Fibroblast of the aortic adventitia (primary cell): ENCODE measurements around the gene DNAJA2. TPM values are rescaled to one million over a fixed set of nuclear protein-coding genes. Genes with fewer than 3 reads are reported as not detected.

Source experiments
- DNase-seq: peaks from one replicate; pipeline ENCODE4 v3.0.0-alpha.2; 2010; ENCODE audit warnings: low read depth
- H3K4me3 ChIP-seq: 2 replicates; pipeline ENCODE4 v1.5.1; 2011; ENCODE audit warnings: low read depth, mild to moderate bottlenecking, control low read depth, low read length, moderate library complexity
- total RNA-seq: library from RNA; depleted of rRNA; stranded (reverse); fragments of >200 nt; gene quantifications from 2 replicates; pipeline ENCODE4 v1.2.3, GENCODE V29; 2012; ENCODE audit warnings: low replicate concordance
- TF ChIP-seq, protein P1 (sequence below): IDR thresholded peaks from 2 replicates; pipeline ENCODE4 v1.5.1; 2011; ENCODE audit warnings: mild to moderate bottlenecking, low read length, control low read depth, inconsistent platforms; ENCODE audit not compliant: insufficient read depth

DNAJA2 gene
- total RNA-seq, 1 donor = 66.9 TPM

DNA sequence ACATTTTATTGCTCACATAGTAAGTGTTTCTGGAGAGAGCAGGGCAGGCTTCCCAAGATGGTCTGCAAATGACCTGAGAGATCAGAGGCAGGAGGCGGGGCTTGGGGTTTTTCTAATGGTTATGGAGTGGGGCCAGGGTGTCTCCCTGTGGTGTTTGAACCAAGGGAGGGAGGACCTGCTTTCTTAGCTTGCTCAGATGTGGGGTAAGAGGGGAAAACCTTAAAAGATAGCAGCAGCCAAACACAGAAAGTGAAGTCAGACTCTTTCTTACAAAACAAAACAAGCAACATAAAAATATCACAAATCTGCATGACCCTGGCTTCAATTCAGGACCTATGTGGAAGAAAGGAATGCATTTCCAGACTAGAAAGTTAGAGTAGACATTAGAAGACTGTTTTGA is 22.9 kb upstream of the DNAJA2 start:
- TF ChIP-seq, protein P1, sequence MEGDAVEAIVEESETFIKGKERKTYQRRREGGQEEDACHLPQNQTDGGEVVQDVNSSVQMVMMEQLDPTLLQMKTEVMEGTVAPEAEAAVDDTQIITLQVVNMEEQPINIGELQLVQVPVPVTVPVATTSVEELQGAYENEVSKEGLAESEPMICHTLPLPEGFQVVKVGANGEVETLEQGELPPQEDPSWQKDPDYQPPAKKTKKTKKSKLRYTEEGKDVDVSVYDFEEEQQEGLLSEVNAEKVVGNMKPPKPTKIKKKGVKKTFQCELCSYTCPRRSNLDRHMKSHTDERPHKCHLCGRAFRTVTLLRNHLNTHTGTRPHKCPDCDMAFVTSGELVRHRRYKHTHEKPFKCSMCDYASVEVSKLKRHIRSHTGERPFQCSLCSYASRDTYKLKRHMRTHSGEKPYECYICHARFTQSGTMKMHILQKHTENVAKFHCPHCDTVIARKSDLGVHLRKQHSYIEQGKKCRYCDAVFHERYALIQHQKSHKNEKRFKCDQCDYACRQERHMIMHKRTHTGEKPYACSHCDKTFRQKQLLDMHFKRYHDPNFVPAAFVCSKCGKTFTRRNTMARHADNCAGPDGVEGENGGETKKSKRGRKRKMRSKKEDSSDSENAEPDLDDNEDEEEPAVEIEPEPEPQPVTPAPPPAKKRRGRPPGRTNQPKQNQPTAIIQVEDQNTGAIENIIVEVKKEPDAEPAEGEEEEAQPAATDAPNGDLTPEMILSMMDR = no peak
- no peak overlapping the region for H3K4me3 ChIP-seq
- peak; percentile 11 for DNase-seq

DNA sequence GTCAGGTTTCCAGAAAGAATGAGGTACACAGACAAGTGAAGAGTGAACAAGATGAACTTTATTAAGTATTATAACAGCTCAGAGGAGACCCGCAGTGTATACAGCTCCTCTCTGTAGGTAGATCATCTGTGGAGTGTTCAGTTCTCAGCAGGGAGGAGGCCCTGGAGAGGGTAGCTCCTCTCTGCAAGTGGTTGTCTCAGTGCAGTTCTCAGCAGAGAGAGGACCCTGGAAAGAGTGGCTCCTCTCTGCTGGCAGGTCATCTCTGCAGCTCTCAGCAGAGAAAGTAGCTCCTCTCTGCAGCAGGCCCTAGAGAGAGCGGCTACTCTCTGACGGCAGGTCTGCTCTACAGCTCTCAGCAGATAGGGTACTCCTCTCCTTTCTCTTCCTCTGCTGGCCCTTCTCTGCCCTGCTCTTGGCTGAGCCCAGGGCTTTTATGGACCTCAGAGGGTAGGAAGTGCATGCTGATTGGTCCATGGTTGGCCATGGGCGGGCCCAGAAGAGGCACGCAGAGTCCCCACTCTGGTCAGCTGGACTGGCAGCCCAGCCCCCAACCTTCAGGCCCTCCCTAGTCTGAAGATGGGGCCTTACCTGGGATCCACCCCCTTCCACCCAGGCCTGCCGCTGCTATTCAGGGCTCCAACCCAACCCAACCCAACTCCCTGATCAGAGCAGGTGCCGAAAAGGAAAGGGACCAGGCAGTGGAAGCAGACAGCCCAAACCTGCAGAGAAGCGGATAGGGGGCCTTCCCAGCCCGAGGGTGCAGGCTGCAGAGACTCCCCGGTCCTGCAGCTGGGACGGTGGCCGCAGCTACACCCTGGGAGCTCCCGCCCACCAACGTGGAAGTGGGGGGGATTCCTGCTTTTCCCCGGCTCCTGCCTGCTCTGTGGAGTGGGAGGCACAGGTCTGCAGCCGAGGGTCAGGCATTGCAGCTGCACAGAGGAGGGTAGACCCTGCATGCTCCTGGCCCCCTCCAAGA is 18.5 kb upstream of the DNAJA2 start:
- H3K4me3 ChIP-seq = no peak overlapping the region
- no peak for DNase-seq
- TF ChIP-seq, protein P1 = no peak

DNA sequence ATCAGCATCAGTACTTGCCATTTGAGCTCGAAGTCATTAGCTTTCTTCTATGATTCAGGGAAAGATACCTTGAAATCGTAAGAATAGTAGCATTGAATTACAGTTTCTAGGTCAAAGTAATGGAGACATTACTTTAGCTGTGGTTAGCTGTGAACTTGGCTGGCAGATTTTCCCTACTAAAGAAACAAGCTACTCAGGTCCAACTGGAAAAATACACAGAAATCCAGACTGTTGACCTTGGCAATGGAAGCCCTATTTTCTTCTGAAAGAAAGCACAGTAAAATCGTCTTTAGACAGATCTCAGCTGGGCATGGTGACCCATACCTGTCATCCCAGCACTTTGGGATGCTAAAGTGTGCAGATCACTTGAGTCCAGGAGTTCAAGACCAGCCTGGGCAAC is 13.4 kb upstream of the DNAJA2 start:
- DNase-seq = peak; percentile 39
- TF ChIP-seq, protein P1 = no peak
- H3K4me3 ChIP-seq = no peak overlapping the region

DNA sequence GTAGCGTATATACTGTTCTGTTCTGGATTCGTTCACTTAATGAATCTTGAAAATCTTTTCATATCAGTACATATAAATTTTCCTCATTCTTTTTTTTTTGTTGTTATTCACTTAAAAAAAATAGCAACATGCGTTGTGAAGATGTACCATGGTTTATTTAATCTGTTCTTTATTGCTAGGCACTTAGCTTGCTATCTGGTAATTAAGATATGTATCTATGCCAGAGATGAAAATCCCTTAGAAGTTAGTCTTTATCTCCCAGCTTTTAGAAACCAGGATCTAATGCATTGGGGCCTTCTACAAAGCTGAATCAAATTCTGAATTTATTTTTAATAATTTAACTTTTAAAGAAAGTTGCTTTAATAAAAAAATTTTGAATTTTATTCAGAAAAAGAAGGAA is 13.0 kb upstream of the DNAJA2 start:
- H3K4me3 ChIP-seq = no peak overlapping the region
- DNase-seq = no peak
- TF ChIP-seq, protein P1 = no peak

DNA sequence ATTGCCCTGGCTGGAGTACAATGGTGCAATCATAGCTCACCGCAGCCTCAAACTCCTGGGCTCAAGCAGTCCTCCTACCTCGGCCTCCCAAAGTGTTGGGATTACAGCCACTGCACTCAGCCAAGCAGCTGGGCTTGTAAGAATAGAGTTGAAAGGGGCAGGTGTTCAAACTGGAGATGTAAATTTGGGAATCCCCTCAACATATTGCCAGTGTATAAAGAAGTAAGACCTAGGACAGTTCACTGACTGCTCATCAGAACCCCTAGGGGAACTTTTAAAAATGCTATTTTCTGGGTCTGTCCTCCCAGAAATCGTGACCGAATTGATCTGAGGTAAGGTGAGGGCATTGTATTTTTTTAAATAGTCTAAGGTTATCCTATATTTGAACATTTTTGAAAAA is 8.9 kb upstream of the DNAJA2 start:
- TF ChIP-seq, protein P1 = no peak
- no peak overlapping the region for H3K4me3 ChIP-seq
- no peak for DNase-seq

DNA sequence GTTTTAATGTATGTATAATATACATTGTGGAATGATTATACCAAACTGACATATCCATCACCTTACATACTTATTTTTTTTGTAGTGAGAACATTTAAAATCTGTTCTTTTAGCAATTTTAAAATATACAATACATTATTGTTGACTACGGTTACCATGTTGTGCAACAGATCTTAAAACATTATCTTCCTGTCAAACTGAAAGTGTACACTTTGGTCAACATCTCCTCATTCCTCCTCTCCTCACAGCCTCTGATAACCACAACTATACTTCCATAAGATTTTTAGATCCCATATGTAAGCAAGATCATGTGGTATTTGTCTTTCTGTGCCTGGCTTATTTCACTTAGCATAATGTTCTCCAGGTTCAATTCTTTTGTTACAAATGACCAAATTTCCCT is 7.5 kb upstream of the DNAJA2 start:
- TF ChIP-seq, protein P1 = no peak
- no peak overlapping the region for H3K4me3 ChIP-seq
- peak; percentile 5 for DNase-seq
